NCI-H2081 treated with DMSO at 0.1 percent for 48 hours (cell line): Measurements from ENCODE around the gene RNF213.
"Not testable (repeated sequence)": the region's sequence is repeated elsewhere in the genome, so short reads cannot be mapped to it uniquely, and the experiment has no call there.

Source experiments
- DNase-seq: peaks from one replicate; lab custom pipeline; 2025; lab: John Stamatoyannopoulos, UW

RNF213 gene

GRCh38 chr17:80224683-80225082 is 36.0 kb upstream of the RNF213 start:
- DNase-seq = no peak

- no peak for DNase-seq
These were observed 35.4 kb upstream of the RNF213 start for GRCh38 chr17:80225230-80225629.

GRCh38 chr17:80227156-80227555 is 33.5 kb upstream of the RNF213 start:
- no peak for DNase-seq

GRCh38 chr17:80227666-80228065 is 33.0 kb upstream of the RNF213 start:
- no peak for DNase-seq

GRCh38 chr17:80228477-80228876 is 32.2 kb upstream of the RNF213 start:
- DNase-seq = no peak

- DNase-seq = no peak
These were observed 31.6 kb upstream of the RNF213 start for GRCh38 chr17:80229011-80229410.

GRCh38 chr17:80232438-80232837 is 28.2 kb upstream of the RNF213 start:
- DNase-seq = no peak

GRCh38 chr17:80233202-80233601 is 27.4 kb upstream of the RNF213 start:
- no peak for DNase-seq

GRCh38 chr17:80236911-80237310 is 23.7 kb upstream of the RNF213 start:
- DNase-seq = no peak

- DNase-seq = no peak
These were observed 23.3 kb upstream of the RNF213 start for GRCh38 chr17:80237386-80237785.

- DNase-seq = no peak
These were observed 18.1 kb upstream of the RNF213 start for GRCh38 chr17:80242505-80242904.

- no peak for DNase-seq
These were observed 16.9 kb upstream of the RNF213 start for GRCh38 chr17:80243526-80244433.

GRCh38 chr17:80244448-80244847 is 16.2 kb upstream of the RNF213 start:
- not testable (repeated sequence) for DNase-seq

GRCh38 chr17:80244871-80245509 is 15.7 kb upstream of the RNF213 start:
- no peak for DNase-seq

- no peak for DNase-seq
These were observed 14.9 kb upstream of the RNF213 start for GRCh38 chr17:80245566-80246265.

GRCh38 chr17:80246266-80246681 is 14.4 kb upstream of the RNF213 start:
- DNase-seq = no peak

GRCh38 chr17:80246726-80247125 is 13.9 kb upstream of the RNF213 start:
- DNase-seq = no peak

- no peak for DNase-seq
These were observed 13.1 kb upstream of the RNF213 start for GRCh38 chr17:80247561-80247960.

GRCh38 chr17:80248001-80248893 is 12.4 kb upstream of the RNF213 start:
- no peak for DNase-seq

GRCh38 chr17:80248894-80249710 is 11.6 kb upstream of the RNF213 start:
- DNase-seq = no peak

- DNase-seq = no peak
These were observed 8.7 kb upstream of the RNF213 start for GRCh38 chr17:80251966-80252365.
